GM21423 (cell line): ENCODE data around the gene CD200R1L.

ENCODE experiments used
- ATAC-seq: cut with Tn5 transposase; IDR thresholded peaks from one replicate; pipeline ENCODE4 v1.9.1; 2021; ENCODE audit warnings: mild to moderate bottlenecking, moderate library complexity; ENCODE audit not compliant: unreplicated experiment

Gene CD200R1L

DNA sequence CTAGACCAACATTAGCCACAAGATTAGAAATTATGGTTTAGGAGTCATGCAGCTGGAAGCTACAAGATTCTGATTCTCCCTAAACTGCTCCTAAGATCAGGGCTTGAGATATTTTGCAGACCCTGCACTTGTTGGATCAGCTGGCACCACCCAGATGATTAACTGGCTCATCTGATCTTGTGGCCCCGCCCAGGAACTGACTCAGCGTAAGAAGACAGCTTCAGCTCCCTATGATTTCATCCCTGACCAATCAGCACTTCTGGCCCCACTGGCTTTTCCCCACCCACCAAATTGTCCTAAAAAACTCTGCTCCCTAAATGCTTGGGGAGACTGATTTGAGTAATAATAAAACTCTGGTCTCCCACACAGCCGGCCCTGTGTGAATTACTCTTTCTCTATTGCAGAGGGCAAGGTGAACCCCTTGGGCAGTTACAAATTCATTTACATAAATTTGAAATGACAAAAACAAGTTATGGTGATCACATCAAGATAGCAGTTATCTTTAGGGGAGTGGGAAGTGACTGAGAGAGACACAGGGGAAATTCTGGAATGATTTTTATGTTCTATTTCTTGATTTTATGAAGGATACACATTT, 76.5 kb downstream of the CD200R1L start:
- no peak for ATAC-seq

DNA sequence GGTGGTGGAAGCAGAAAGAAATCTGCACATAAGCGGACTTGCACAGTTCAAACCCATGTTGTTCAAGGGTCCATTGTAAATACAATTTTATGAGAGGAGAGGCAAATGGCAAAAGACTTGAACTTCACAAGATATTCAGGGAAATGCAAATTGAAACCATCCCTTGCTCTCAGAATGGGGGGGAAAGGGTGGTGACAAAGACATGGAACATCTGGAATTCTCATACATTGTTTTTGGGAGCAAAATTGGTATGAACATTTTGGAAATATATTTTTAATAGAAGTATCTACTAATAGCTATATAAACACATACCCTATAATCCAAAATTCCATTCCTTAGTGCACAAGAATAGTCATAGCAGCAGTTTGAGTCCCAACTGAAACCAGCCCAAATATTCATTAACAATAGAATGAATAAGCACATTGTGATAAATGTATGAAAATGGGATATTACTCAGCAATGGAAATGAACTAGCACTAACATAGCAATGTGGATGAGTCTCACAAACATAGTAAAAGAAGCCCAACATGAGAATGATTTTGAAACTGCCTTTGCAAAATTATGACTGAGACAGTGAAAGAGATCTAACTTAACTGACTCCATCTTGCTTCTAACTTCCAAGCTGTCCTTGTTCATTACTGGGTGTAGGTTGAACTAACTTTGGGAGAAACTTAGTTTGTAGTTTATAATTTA, 77.2 kb downstream of the CD200R1L start:
- ATAC-seq = no peak

GRCh38 chr3:112767777-112768176, 78.9 kb downstream of the CD200R1L start:
- no peak for ATAC-seq

DNA sequence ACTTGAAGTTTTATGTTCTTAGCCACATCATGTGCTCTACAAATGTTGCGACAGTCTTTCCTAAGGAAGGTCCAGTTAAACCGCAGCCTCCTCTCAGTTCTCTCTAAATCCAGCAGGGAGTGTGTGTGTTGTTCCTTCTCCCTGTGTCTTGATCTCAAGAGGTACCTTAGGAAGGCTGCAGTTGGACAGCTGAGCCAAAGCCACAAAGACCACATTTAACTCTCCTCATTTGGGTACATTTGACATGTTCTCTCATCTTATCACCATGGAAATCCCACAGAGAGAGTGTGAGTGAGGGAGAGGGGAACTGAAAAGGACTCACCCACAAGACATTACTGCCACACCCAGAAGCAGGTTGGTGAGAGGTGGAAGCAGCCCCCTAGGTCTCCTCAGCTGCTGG, 79.5 kb downstream of the CD200R1L start:
- peak; percentile 69 for ATAC-seq
